Mesendoderm (in vitro differentiated cells): Measurements from ENCODE around the gene KIF16B.

Source experiments
- DNase-seq: peaks from one replicate; pipeline ENCODE4 v3.0.0; 2013
- H2AK5ac ChIP-seq: 2 replicates; pipeline ENCODE4 v1.6.1; 2013; ENCODE audit warnings: low read length, inconsistent platforms
- H2BK120ac ChIP-seq: 2 replicates; pipeline ENCODE4 v1.6.1; 2013; ENCODE audit warnings: low read depth, mild to moderate bottlenecking, low read length, moderate library complexity, mixed read lengths
- H2BK15ac ChIP-seq: replicated peaks from 2 replicates; pipeline ENCODE4 v1.6.1; 2013; ENCODE audit warnings: low read depth, mild to moderate bottlenecking, moderate library complexity
- H2BK5ac ChIP-seq: 2 replicates; pipeline ENCODE4 v1.6.1; 2013; ENCODE audit warnings: low read length, inconsistent platforms
- H3K18ac ChIP-seq: 2 replicates; pipeline ENCODE4 v1.6.1; 2013; ENCODE audit warnings: mild to moderate bottlenecking, low read length, mixed read lengths
- H3K23ac ChIP-seq: one replicate; pipeline ENCODE4 v1.6.1; 2013; ENCODE audit warnings: low read length
- H3K27ac ChIP-seq: 2 replicates; pipeline ENCODE4 v1.5.1; 2013; ENCODE audit warnings: low read depth, mild to moderate bottlenecking, inconsistent platforms, low read length, moderate library complexity
- H3K27me3 ChIP-seq: 2 replicates; pipeline ENCODE4 v1.6.1; 2013; ENCODE audit warnings: low read length, control low read depth, mild to moderate bottlenecking, inconsistent platforms; ENCODE audit not compliant: insufficient read depth, poor library complexity
- H3K36me3 ChIP-seq: 2 replicates; pipeline ENCODE4 v1.6.1; 2013; ENCODE audit warnings: low read length, inconsistent platforms; ENCODE audit not compliant: control insufficient read depth, insufficient read depth
- H3K4ac ChIP-seq: one replicate; pipeline ENCODE4 v1.6.1; 2013; ENCODE audit warnings: low read depth, mild to moderate bottlenecking, low read length, moderate library complexity
- H3K4me1 ChIP-seq: 2 replicates; pipeline ENCODE4 v1.6.1; 2013; ENCODE audit warnings: low read depth, low read length, inconsistent platforms; ENCODE audit not compliant: control insufficient read depth
- H3K4me2 ChIP-seq: 2 replicates; pipeline ENCODE4 v1.6.1; 2013; ENCODE audit warnings: low read length
- H3K4me3 ChIP-seq: 2 replicates; pipeline ENCODE4 v1.5.1; 2013; ENCODE audit warnings: mild to moderate bottlenecking, low read length
- H3K56ac ChIP-seq: one replicate; pipeline ENCODE4 v1.6.1; 2013; ENCODE audit warnings: low read length
- H3K79me1 ChIP-seq: 2 replicates; pipeline ENCODE4 v1.6.1; 2013; ENCODE audit warnings: low read length, inconsistent platforms
- H3K79me2 ChIP-seq: 2 replicates; pipeline ENCODE4 v1.6.1; 2013; ENCODE audit warnings: mild to moderate bottlenecking, low read length; ENCODE audit not compliant: control insufficient read depth, insufficient read depth
- H3K9ac ChIP-seq: 2 replicates; pipeline ENCODE4 v1.6.1; 2013; ENCODE audit warnings: low read length, inconsistent platforms
- H4K5ac ChIP-seq: one replicate; pipeline ENCODE4 v1.6.1; 2013; ENCODE audit warnings: low read length
- H4K8ac ChIP-seq: one replicate; pipeline ENCODE4 v1.6.1; 2013; ENCODE audit warnings: low read depth, mild to moderate bottlenecking, control low read depth, low read length, moderate library complexity
- WGBS: extraction: QIAGEN DNeasy Blood & Tissue Kit; methylation state at CpG from one replicate; pipeline ENCODE4 v1.1.7; 2013; ENCODE audit warnings: low lambda C conversion rate, missing lambda C conversion rate; ENCODE audit not compliant: insufficient coverage; ENCODE audit errors: extremely low coverage; 5-methylcytosine and 5-hydroxymethylcytosine counted together

Gene KIF16B

GRCh38 chr20:16611817-16612216, 38.6 kb upstream of the KIF16B start:
- no peaks in the 10 kb centered on the region for H3K27me3 ChIP-seq
- H2BK120ac ChIP-seq, result no peak overlapping the region
- no peak overlapping the region for H3K56ac ChIP-seq
- H2AK5ac ChIP-seq, result no peak overlapping the region
- no peak overlapping the region for H3K4me2 ChIP-seq
- H3K79me2 ChIP-seq, result no peaks in the 10 kb centered on the region
- H3K4me1 ChIP-seq, result no peaks in the 10 kb centered on the region
- H3K36me3 ChIP-seq, result no peaks in the 10 kb centered on the region
- no peak overlapping the region for H2BK5ac ChIP-seq
- no peak overlapping the region for H4K5ac ChIP-seq
- DNase-seq, result no peak
- H3K4ac ChIP-seq, result no peak overlapping the region
- H4K8ac ChIP-seq, result no peak overlapping the region
- H3K27ac ChIP-seq, result no peak overlapping the region
- H3K18ac ChIP-seq, result no peak overlapping the region
- no peak overlapping the region for H3K23ac ChIP-seq
- H3K4me3 ChIP-seq, result no peak overlapping the region
- H3K9ac ChIP-seq, result no peak overlapping the region
- H3K79me1 ChIP-seq, result no peaks in the 10 kb centered on the region
- H2BK15ac ChIP-seq, result no peak overlapping the region
- no CpG with 5 or more reads among the region's 6 CpGs for WGBS

GRCh38 chr20:16609066-16609465, 35.8 kb upstream of the KIF16B start:
- Histone ChIP-seq H3K27ac (no peak overlapping the region), H3K79me2 (no peaks in the 10 kb centered on the region), H2AK5ac (no peak overlapping the region), H2BK5ac (no peak overlapping the region), H4K8ac (no peak overlapping the region), H3K4me1 (no peaks in the 10 kb centered on the region), H2BK120ac (no peak overlapping the region), H3K18ac (no peak overlapping the region), H4K5ac (no peak overlapping the region), H3K36me3 (no peaks in the 10 kb centered on the region), H3K79me1 (no peaks in the 10 kb centered on the region), H2BK15ac (no peak overlapping the region), H3K4me3 (no peak overlapping the region), H3K9ac (no peak overlapping the region), H3K56ac (no peak overlapping the region), H3K4ac (no peak overlapping the region), H3K27me3 (no peaks in the 10 kb centered on the region), H3K4me2 (no peak overlapping the region), H3K23ac (no peak overlapping the region)
- no peak for DNase-seq
- no CpG with 5 or more reads among the region's 9 CpGs for WGBS

- Histone ChIP-seq H3K9ac (no peak overlapping the region), H4K8ac (no peak overlapping the region), H2BK120ac (no peak overlapping the region), H3K23ac (no peak overlapping the region), H2BK15ac (no peak overlapping the region), H3K4me3 (no peak overlapping the region), H3K79me1 (no peaks in the 10 kb centered on the region), H3K18ac (no peak overlapping the region), H2AK5ac (no peak overlapping the region), H3K79me2 (no peaks in the 10 kb centered on the region), H3K4me2 (no peak overlapping the region), H3K36me3 (no peaks in the 10 kb centered on the region), H3K4me1 (no peaks in the 10 kb centered on the region), H3K27me3 (no peaks in the 10 kb centered on the region), H3K27ac (no peak overlapping the region), H2BK5ac (no peak overlapping the region), H4K5ac (no peak overlapping the region), H3K4ac (no peak overlapping the region), H3K56ac (no peak overlapping the region)
- no peak for DNase-seq
- no CpG with 5 or more reads among the region's 2 CpGs for WGBS
Observed at GRCh38 chr20:16608277-16608650, 35.0 kb upstream of the KIF16B start.

GRCh38 chr20:16607364-16608276, 34.4 kb upstream of the KIF16B start:
- no peak overlapping the region for H3K27ac ChIP-seq
- H3K4ac ChIP-seq, result no peak overlapping the region
- no peak overlapping the region for H3K18ac ChIP-seq

GRCh38 chr20:16606468-16607070, 33.3 kb upstream of the KIF16B start:
- Histone ChIP-seq H4K8ac (no peak overlapping the region), H3K56ac (no peak overlapping the region), H3K36me3 (no peaks in the 10 kb centered on the region), H3K9ac (no peak overlapping the region), H3K23ac (no peak overlapping the region), H3K27me3 (no peaks in the 10 kb centered on the region), H3K4me3 (no peak overlapping the region), H3K4me2 (no peak overlapping the region), H2AK5ac (no peak overlapping the region), H3K4me1 (no peaks in the 10 kb centered on the region), H2BK120ac (no peak overlapping the region), H3K79me2 (no peaks in the 10 kb centered on the region), H2BK5ac (no peak overlapping the region), H3K79me1 (no peaks in the 10 kb centered on the region), H3K4ac (no peak overlapping the region), H3K18ac (no peak overlapping the region), H4K5ac (no peak overlapping the region), H3K27ac (no peak overlapping the region), H2BK15ac (no peak overlapping the region)
- no peak for DNase-seq
- WGBS, result no CpG with 5 or more reads among the region's 3 CpGs

More at GRCh38 chr20:16607364-16608276, 34.4 kb upstream of the KIF16B start:
- no peak overlapping the region for H3K56ac ChIP-seq
- no peaks in the 10 kb centered on the region for H3K36me3 ChIP-seq
- no peak overlapping the region for H4K5ac ChIP-seq
- no peak overlapping the region for H3K9ac ChIP-seq
- no peak overlapping the region for H2BK120ac ChIP-seq
- no peak overlapping the region for H4K8ac ChIP-seq
- no peak overlapping the region for H2BK5ac ChIP-seq
- H2BK15ac ChIP-seq, result no peak overlapping the region
- DNase-seq, result no peak
- no CpG with 5 or more reads among the region's 12 CpGs for WGBS
- no peak overlapping the region for H3K4me2 ChIP-seq
- no peak overlapping the region for H3K23ac ChIP-seq
- H3K4me3 ChIP-seq, result no peak overlapping the region
- H3K27me3 ChIP-seq, result no peaks in the 10 kb centered on the region
- H2AK5ac ChIP-seq, result no peak overlapping the region
- H3K79me2 ChIP-seq, result no peaks in the 10 kb centered on the region
- no peaks in the 10 kb centered on the region for H3K79me1 ChIP-seq
- no peaks in the 10 kb centered on the region for H3K4me1 ChIP-seq
